ENCODE measurements around the gene SSH3. TPM values are rescaled to one million over a fixed set of nuclear protein-coding genes. Genes with fewer than 3 reads are reported as not detected.
A peak's percentile ranks its signal among the peaks of the same experiment; 100 is the strongest.

Gene SSH3
- total RNA-seq, 2 donors from 2014 or later: 16.2 to 30.6 TPM

DNA sequence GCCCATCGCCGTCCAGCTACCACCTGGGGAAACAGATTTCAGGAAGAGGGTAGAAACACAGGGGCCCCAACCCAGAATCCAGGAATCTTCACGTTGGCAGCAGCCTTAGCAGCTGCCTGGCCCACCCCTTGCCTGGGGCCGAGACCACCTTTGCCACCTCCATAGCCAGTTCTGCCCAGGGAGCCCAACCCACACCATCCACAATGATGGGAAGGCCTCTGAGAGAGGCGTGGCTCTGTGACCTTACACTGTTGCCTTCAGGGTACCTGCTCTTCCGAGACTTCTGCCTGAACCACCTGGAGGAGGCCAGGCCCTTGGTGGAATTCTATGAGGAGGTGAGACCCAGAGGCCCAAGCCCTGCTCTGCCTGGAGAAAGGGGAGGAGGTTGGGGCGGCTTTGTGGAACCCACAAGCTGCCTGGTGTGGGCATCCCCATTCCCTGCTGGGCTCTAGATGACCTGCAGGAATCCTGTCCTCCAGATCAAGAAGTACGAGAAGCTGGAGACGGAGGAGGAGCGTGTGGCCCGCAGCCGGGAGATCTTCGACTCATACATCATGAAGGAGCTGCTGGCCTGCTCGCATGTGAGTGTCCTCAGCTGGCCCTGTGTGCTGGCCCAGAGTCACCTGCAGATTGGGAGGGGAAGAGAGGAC lies 24.3 kb upstream of the SSH3 start:
- Histone ChIP-seq H3K27ac (no peak overlapping the region), H3K4me3 (no peak overlapping the region), H3K36me3 (replicated peaks in 1 of 2; ENCODE audit: insufficient read depth in 1 of 2, low read depth in 2 of 2) (peaks cover 0 to 29% of the 10 kb centered on the region in 2 donors), H3K27me3 (no peaks in the 10 kb centered on the region), H3K4me1 (peaks cover 37% of the 10 kb centered on the region), H3K9me3 (no peaks in the 10 kb centered on the region)
- DNase-seq (peak in 1 of 4 donors; percentile 3), ATAC-seq (no peak)
- TF ChIP-seq CTCF (IDR thresholded peaks at IDR 0.05) (no peak), POLR2A (IDR thresholded peaks at IDR 0.05) (no peak)
- intact Hi-C loops (cut with DNase I): loop anchor here (5.0 kb wide), 2 partner anchors 33 to 98 kb away; no protein-coding TSS in a partner anchor
- WGBS, 2 donors: 77 to 84% methylated on average over 12 to 14 of the region's 14 CpGs

GRCh38 chr11:67279589-67280340 lies 23.6 kb upstream of the SSH3 start:
- peak overlapping the region in 1 of 4 donors; percentile 24 for H3K27ac ChIP-seq
- peaks cover 0 to 31% of the 10 kb centered on the region in 2 donors for H3K36me3 ChIP-seq (replicated peaks in 1 of 2; ENCODE audit: insufficient read depth in 1 of 2, low read depth in 2 of 2)

DNA sequence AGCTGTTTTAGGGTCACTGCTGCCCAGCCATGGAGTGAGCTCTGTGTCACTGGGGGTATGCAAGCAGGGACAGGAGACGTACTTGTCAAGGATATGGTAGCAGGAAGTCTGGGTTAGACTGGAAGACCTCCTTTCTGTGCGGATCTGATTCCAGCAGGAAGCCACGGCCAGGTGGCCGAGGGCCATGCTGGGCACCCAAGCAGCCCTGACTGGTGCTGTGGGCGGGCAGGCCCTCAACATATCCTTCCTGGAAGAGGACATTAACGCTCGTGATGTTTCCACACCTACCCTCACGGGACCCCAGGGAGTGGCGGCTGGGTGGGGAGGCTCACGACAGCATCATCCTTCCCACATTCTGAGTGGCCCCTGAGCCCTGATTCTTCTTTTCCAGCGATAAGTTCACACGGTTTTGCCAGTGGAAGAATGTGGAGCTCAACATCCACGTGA lies 23.0 kb upstream of the SSH3 start:
- Histone ChIP-seq H3K4me3 (no peak overlapping the region), H3K9me3 (no peaks in the 10 kb centered on the region), H3K4me1 (peaks cover 25% of the 10 kb centered on the region), H3K27me3 (no peaks in the 10 kb centered on the region), H3K27ac (peak overlapping the region in 1 of 4 donors; percentile 24), H3K36me3 (replicated peaks in 1 of 2; ENCODE audit: insufficient read depth in 1 of 2, low read depth in 2 of 2) (peaks cover 0 to 31% of the 10 kb centered on the region in 2 donors)
- WGBS, 2 donors: 66 to 80% methylated on average over 6 to 13 of the region's 13 CpGs
- no peak for TF ChIP-seq CTCF (IDR thresholded peaks at IDR 0.05)
- TF ChIP-seq POLR2A (IDR thresholded peaks at IDR 0.05): no peak
- ATAC-seq: no peak
- peak in 1 of 4 donors; percentile 4 for DNase-seq
- intact Hi-C loops (cut with DNase I): no loop called here

More at GRCh38 chr11:67279589-67280340, 23.6 kb upstream of the SSH3 start:
- no peak for TF ChIP-seq CTCF (IDR thresholded peaks at IDR 0.05)
- TF ChIP-seq POLR2A (IDR thresholded peaks at IDR 0.05): no peak
- WGBS, 2 donors: 69 to 87% methylated on average over 11 to 17 of the region's 17 CpGs
- Histone ChIP-seq H3K4me1 (peaks cover 31% of the 10 kb centered on the region), H3K9me3 (no peaks in the 10 kb centered on the region), H3K4me3 (no peak overlapping the region), H3K27me3 (no peaks in the 10 kb centered on the region)
- intact Hi-C loops (cut with DNase I): loop anchor here (5.0 kb wide), 2 partner anchors 33 to 98 kb away; no protein-coding TSS in a partner anchor
- no peak for ATAC-seq
- peak in 2 of 4 donors; percentile 2 to 9 for DNase-seq

DNA sequence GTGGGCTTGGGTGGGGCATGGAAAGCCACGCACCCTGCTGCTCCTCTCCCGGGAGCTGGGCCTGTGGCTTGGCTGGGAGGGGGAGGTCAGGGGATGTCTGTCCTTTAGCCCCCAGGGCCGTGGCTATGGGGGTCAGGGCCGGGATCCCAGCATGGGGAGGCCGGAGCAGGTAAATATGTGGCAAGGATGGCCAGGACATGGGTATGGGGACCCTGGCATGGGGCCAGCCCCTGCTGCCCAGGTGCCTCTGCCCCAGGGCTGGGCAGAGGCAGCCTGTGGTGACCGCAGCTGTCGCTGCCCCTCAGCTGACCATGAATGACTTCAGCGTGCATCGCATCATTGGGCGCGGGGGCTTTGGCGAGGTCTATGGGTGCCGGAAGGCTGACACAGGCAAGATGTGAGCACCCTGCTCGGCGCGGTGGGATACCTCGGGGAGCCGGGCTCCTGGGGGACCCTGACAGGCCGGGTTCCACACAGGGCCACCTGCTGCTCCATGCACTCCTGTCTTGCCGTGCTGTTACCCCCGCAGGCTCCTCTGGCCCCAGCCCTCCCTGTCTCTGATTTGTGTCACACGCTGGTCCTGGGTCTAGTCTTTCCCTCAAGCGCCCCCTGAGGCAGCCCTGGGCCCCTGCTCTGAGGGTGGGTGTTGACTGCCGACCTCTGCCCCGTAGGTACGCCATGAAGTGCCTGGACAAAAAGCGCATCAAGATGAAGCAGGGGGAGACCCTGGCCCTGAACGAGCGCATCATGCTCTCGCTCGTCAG lies 22.4 kb upstream of the SSH3 start:
- Histone ChIP-seq H3K36me3 (replicated peaks in 1 of 2; ENCODE audit: insufficient read depth in 1 of 2, low read depth in 2 of 2) (peaks cover 0 to 32% of the 10 kb centered on the region in 2 donors), H3K4me1 (peaks cover 19% of the 10 kb centered on the region), H3K9me3 (no peaks in the 10 kb centered on the region), H3K27me3 (no peaks in the 10 kb centered on the region), H3K4me3 (no peak overlapping the region), H3K27ac (peak overlapping the region in 1 of 4 donors; percentile 24)
- 94 to 98% methylated on average over 8 to 25 of the region's 31 CpGs for WGBS, 2 donors
- no peak for ATAC-seq
- intact Hi-C loops (cut with DNase I): no loop called here
- TF ChIP-seq CTCF (IDR thresholded peaks at IDR 0.05) (no peak), POLR2A (IDR thresholded peaks at IDR 0.05) (no peak)
- peak in 2 of 4 donors; percentile 4 to 9 for DNase-seq
